Measurements from ENCODE around the gene KLHL42. TPM values are rescaled to one million over a fixed set of nuclear protein-coding genes. Genes with fewer than 3 reads are reported as not detected.

The KLHL42 gene
- total and polyA plus RNA-seq, 2 of the 13 experiments (the other 11 are each of a cell fraction or from before 2014, with no cell fraction given) = 13.5 to 14.0 TPM

DNA sequence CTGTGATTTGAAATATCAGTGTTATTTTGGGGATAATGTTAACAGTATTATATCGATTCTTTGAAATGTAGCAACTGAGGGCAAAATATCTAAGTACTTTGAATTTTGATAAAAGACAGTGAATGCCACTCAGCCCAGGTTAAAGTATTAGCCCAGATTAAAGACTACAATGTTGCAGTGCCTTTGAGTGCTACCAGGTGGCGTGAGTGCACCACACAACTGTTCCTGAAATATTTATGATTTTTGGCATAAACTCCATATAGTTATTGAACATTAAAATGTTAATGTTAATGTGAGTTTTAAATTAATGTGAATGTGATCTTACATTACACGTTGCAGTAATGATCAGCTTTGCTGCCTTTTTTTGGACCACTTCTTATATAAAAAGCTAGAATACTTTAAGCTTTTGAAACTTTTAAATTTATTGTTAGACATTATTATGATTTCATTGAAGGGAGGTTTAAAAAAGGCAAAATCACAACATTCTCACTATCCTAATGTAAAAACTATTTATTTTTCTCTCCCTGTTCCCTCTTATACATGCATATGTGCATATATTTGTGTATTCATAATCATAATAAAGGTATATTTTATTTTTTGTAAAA lies 46.9 kb upstream of the KLHL42 start (continued):
- TF ChIP-seq ZNF503 (CRISPR knock-in tag; IDR thresholded peaks at IDR 0.05) (no peak), KLF11 (CRISPR knock-in tag; IDR thresholded peaks at IDR 0.05) (no peak), ZNF343 (CRISPR knock-in tag; IDR thresholded peaks at IDR 0.05) (no peak), ZNF646 (CRISPR knock-in tag; IDR thresholded peaks at IDR 0.05) (no peak), ZNF607 (CRISPR knock-in tag; IDR thresholded peaks at IDR 0.05; ENCODE audit: borderline replicate concordance) (no peak), CBX5 (CRISPR knock-in tag; IDR thresholded peaks at IDR 0.05; ENCODE audit: borderline replicate concordance) (no peak), ZNF143 (CRISPR knock-in tag; IDR thresholded peaks at IDR 0.05) (no peak), ZMYM2 (CRISPR knock-in tag; IDR thresholded peaks at IDR 0.05) (no peak), SMC3 (IDR thresholded peaks at IDR 0.05; ENCODE audit: low read length) (peak; percentile 79), ZNF354B (CRISPR knock-in tag; IDR thresholded peaks at IDR 0.05) (no peak), ARNT2 (CRISPR knock-in tag; IDR thresholded peaks at IDR 0.05; ENCODE audit: low read depth) (no peak), STAG1 (CRISPR knock-in tag; IDR thresholded peaks at IDR 0.05) (peak; percentile 86), SNAI1 (CRISPR knock-in tag; IDR thresholded peaks at IDR 0.05; ENCODE audit: borderline replicate concordance) (no peak), HIVEP1 (CRISPR knock-in tag; IDR thresholded peaks at IDR 0.05) (no peak), GABPB1 (CRISPR knock-in tag; IDR thresholded peaks at IDR 0.05) (no peak), RAD21 (CRISPR knock-in tag; IDR thresholded peaks at IDR 0.05) (peak; percentile 61; the same call in 1 of the 2 replicates)
- TF ChIP-seq, protein P1, sequence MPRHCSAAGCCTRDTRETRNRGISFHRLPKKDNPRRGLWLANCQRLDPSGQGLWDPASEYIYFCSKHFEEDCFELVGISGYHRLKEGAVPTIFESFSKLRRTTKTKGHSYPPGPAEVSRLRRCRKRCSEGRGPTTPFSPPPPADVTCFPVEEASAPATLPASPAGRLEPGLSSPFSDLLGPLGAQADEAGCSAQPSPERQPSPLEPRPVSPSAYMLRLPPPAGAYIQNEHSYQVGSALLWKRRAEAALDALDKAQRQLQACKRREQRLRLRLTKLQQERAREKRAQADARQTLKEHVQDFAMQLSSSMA (CRISPR knock-in tag; IDR thresholded peaks at IDR 0.05) = no peak
